GM23248 (cell line): ENCODE results near the gene UFD1. TPM values are rescaled to one million over a fixed set of nuclear protein-coding genes. Genes with fewer than 3 reads are reported as not detected.

Experiments used
- DNase-seq: peaks from one replicate; pipeline ENCODE4 v3.0.0-alpha.2; 2015
- H2AFZ ChIP-seq: fragments of 200-600 bp; sonication (generic); 2 replicates; pipeline ENCODE4 v1.6.1; 2016; ENCODE audit warnings: antibody characterized with exemption
- H3F3A ChIP-seq: fragments of 200-600 bp; sonication (generic); 2 replicates; pipeline ENCODE4 v1.6.1; 2016; ENCODE audit warnings: mild to moderate bottlenecking, antibody characterized with exemption, mixed run types; ENCODE audit not compliant: insufficient read depth
- H3K27ac ChIP-seq: fragments of 200-600 bp; sonication (generic); 2 replicates; pipeline ENCODE4 v1.5.1; 2016; ENCODE audit warnings: mild to moderate bottlenecking
- H3K27me3 ChIP-seq: fragments of 200-600 bp; sonication (generic); replicated peaks from 2 replicates; pipeline ENCODE4 v1.6.1; 2016; ENCODE audit warnings: mild to moderate bottlenecking; ENCODE audit not compliant: insufficient read depth
- H3K36me3 ChIP-seq: fragments of 200-600 bp; sonication (generic); 2 replicates; pipeline ENCODE4 v1.6.1; 2016; ENCODE audit warnings: low read depth, mild to moderate bottlenecking
- H3K4me1 ChIP-seq: fragments of 200-600 bp; sonication (generic); 2 replicates; pipeline ENCODE4 v1.6.1; 2016; ENCODE audit warnings: mild to moderate bottlenecking; ENCODE audit not compliant: insufficient read depth
- H3K4me2 ChIP-seq: fragments of 200-600 bp; sonication (generic); one replicate; pipeline ENCODE4 v1.6.1; 2016; ENCODE audit warnings: mild to moderate bottlenecking; ENCODE audit not compliant: unreplicated experiment
- H3K4me3 ChIP-seq: fragments of 200-600 bp; sonication (generic); 2 replicates; pipeline ENCODE4 v1.5.1; 2016; ENCODE audit warnings: mild to moderate bottlenecking
- H3K79me2 ChIP-seq: fragments of 200-600 bp; sonication (generic); 2 replicates; pipeline ENCODE4 v1.6.1; 2016; ENCODE audit warnings: mild to moderate bottlenecking; ENCODE audit not compliant: insufficient read depth
- H3K9ac ChIP-seq: fragments of 200-600 bp; sonication (generic); 2 replicates; pipeline ENCODE4 v1.6.1; 2016; ENCODE audit warnings: mild to moderate bottlenecking
- H3K9me2 ChIP-seq: fragments of 200-600 bp; sonication (generic); 2 replicates; pipeline ENCODE4 v1.6.1; 2016; ENCODE audit warnings: mixed run types, mild to moderate bottlenecking, moderate library complexity; ENCODE audit not compliant: insufficient read depth
- H3K9me3 ChIP-seq: fragments of 200-600 bp; sonication (generic); one replicate; pipeline ENCODE4 v1.6.1; 2017; ENCODE audit warnings: low read depth
- H4K20me1 ChIP-seq: fragments of 200-600 bp; sonication (generic); 2 replicates; pipeline ENCODE4 v1.6.0; 2016; ENCODE audit not compliant: insufficient read depth
- EZH2 ChIP-seq: fragments of 200-600 bp; sonication (generic); IDR thresholded peaks from 2 replicates; pipeline ENCODE4 v1.6.1; 2018; ENCODE audit warnings: antibody characterized with exemption, mild to moderate bottlenecking; ENCODE audit not compliant: insufficient read depth, poor library complexity, severe bottlenecking
- EZH2phosphoT487 ChIP-seq: fragments of 200-600 bp; sonication (generic); IDR thresholded peaks from 2 replicates; pipeline ENCODE4 v1.6.1; 2018; ENCODE audit warnings: antibody characterized with exemption, moderate library complexity, mild to moderate bottlenecking, low read depth; ENCODE audit not compliant: insufficient read depth
- WGBS, 2 experiments: methylation state at CpG; one replicate each; pipeline ENCODE4 v1.1.6; 2015 to 2017; ENCODE audit warnings: low lambda C conversion rate in 2 of 2, low coverage in 1 of 2; ENCODE audit errors: missing lambda C conversion rate in 2 of 2; 5-methylcytosine and 5-hydroxymethylcytosine counted together
- in situ Hi-C: fragments of 300-500 bp; cut with MboI; formaldehyde crosslinking; loops from 2 replicates; pipeline ENCODE4 v1.15.0; 2020
- polyA plus RNA-seq: library from polyadenylated mRNA; unstranded; fragments of >200 nt; fragmentation: Nextera tagmentation; extraction: Ambion mirVana; gene quantifications from 2 replicates; pipeline ENCODE4 v1.2.1, GENCODE V29; 2016
- total RNA-seq: library from RNA; depleted of rRNA; stranded (reverse); fragments of >200 nt; shearing (Covaris generic); gene quantifications from 2 replicates; pipeline ENCODE4 v1.2.3, GENCODE V29; 2014

Gene UFD1
- total and polyA plus RNA-seq, 2 experiments from 2014 or later = 55.2 to 117 TPM

DNA sequence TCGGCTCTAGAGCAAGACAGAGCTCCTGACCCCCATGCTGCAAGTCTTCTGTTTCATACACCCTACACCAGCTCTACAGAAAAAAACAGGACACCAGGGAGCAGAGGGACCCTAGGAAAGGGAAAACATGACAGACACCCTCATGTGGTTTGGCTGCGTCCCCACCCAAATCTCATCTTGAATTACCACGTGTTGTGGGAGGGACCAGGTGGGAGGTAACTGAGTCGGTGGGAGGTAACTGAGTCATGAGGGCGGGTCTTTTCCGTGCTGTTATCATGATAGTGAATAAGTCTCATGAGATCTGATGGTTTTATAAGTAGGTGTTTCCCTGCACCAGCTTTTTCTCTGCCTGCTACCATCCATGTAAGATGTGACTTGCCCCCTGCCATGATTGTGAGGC is 24.8 kb downstream of the UFD1 start:
- Histone ChIP-seq H3K27me3 (no peaks in the 10 kb centered on the region), H4K20me1 (no peaks in the 10 kb centered on the region), H3K4me3 (no peak overlapping the region), H3K27ac (no peak overlapping the region), H3K4me2 (no peak overlapping the region), H3K9ac (no peak overlapping the region), H3K36me3 (peaks cover 44% of the 10 kb centered on the region), H3K79me2 (no peaks in the 10 kb centered on the region), H3K4me1 (peaks cover 7% of the 10 kb centered on the region; the same call in 1 of the 2 replicates), H3K9me3 (no peaks in the 10 kb centered on the region), H2AFZ (no peak overlapping the region), H3F3A (0 out of 2 replicates have a peak, but pooled peaks cover 16% of the 10 kb centered on the region), H3K9me2 (no peaks in the 10 kb centered on the region)
- in situ Hi-C loops = no loop called here
- TF ChIP-seq EZH2 = no peak
- no peak for TF ChIP-seq EZH2phosphoT487
- no peak for DNase-seq
- 74 to 77% methylated on average over 6 of the region's 6 CpGs for WGBS, 2 experiments

DNA sequence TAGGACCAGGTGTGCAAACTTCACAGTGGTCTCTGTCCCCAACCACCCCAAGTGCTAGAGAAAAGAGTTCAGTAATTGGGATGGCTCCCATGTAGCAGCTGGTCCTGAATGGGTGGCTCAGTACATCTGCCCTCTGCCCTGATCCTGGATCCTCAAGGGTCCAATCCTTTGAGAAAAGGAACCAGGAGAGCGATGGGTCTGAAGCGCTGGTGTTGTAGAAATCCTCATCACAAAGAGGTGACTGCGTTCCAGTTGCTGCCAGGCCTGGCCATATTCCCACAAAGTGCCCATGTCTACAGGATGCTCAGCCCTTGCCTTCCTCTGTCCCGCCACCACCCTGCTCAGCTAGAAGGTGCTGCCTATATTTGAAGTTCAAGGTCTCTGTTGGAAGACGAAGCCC is 25.3 kb downstream of the UFD1 start:
- no peak for DNase-seq
- H3K27me3 ChIP-seq = no peaks in the 10 kb centered on the region
- H3F3A ChIP-seq = peaks cover 20% of the 10 kb centered on the region; the same call in 1 of the 2 replicates
- no peak overlapping the region for H3K4me2 ChIP-seq
- H3K4me1 ChIP-seq = peaks cover 7% of the 10 kb centered on the region; the same call in 1 of the 2 replicates
- no peaks in the 10 kb centered on the region for H4K20me1 ChIP-seq
- no peaks in the 10 kb centered on the region for H3K9me2 ChIP-seq
- H2AFZ ChIP-seq = no peak overlapping the region
- no peaks in the 10 kb centered on the region for H3K79me2 ChIP-seq
- H3K36me3 ChIP-seq = peaks cover 39% of the 10 kb centered on the region
- no peak overlapping the region for H3K27ac ChIP-seq
- in situ Hi-C loops = no loop called here
- H3K9me3 ChIP-seq = no peaks in the 10 kb centered on the region
- H3K9ac ChIP-seq = no peak overlapping the region
- H3K4me3 ChIP-seq = no peak overlapping the region
- no peak for TF ChIP-seq EZH2
- TF ChIP-seq EZH2phosphoT487 = no peak
- WGBS, 2 experiments = 98 to 99% methylated on average over 5 of the region's 5 CpGs

DNA sequence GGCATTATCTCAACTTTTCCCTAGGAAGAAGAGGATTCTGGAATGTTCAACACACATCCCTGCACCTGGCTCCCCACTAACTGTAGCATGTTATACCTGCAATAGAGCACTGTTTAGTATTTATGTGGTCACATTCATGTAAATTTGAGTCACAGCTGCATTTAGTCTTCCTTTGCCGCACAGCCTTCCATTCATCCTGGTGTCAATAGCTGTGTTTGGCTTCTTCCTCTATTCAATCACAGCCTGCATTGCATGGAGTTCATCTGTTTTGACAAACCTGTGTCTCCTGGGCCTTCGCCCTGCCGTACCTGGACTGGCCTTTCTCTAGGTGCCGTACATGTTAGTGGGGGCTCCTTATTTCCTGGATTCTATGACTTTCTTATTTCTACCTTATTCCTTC is 27.4 kb downstream of the UFD1 start:
- no peak overlapping the region for H3K4me3 ChIP-seq
- DNase-seq = no peak
- no peak overlapping the region for H2AFZ ChIP-seq
- H3K79me2 ChIP-seq = peaks cover 6% of the 10 kb centered on the region
- H3K9me3 ChIP-seq = no peaks in the 10 kb centered on the region
- peaks cover 30% of the 10 kb centered on the region; the same call in 1 of the 2 replicates for H3F3A ChIP-seq
- no peak overlapping the region for H3K27ac ChIP-seq
- no peaks in the 10 kb centered on the region for H3K9me2 ChIP-seq
- no peak overlapping the region for H3K4me2 ChIP-seq
- H4K20me1 ChIP-seq = no peaks in the 10 kb centered on the region
- H3K27me3 ChIP-seq = no peaks in the 10 kb centered on the region
- 100% methylated on average over 4 of the region's 4 CpGs for WGBS, 2 experiments
- peaks cover 32% of the 10 kb centered on the region; the same call in 1 of the 2 replicates for H3K36me3 ChIP-seq
- TF ChIP-seq EZH2phosphoT487 = no peak
- in situ Hi-C loops = no loop called here
- peaks cover 10% of the 10 kb centered on the region for H3K4me1 ChIP-seq
- H3K9ac ChIP-seq = no peak overlapping the region

DNA sequence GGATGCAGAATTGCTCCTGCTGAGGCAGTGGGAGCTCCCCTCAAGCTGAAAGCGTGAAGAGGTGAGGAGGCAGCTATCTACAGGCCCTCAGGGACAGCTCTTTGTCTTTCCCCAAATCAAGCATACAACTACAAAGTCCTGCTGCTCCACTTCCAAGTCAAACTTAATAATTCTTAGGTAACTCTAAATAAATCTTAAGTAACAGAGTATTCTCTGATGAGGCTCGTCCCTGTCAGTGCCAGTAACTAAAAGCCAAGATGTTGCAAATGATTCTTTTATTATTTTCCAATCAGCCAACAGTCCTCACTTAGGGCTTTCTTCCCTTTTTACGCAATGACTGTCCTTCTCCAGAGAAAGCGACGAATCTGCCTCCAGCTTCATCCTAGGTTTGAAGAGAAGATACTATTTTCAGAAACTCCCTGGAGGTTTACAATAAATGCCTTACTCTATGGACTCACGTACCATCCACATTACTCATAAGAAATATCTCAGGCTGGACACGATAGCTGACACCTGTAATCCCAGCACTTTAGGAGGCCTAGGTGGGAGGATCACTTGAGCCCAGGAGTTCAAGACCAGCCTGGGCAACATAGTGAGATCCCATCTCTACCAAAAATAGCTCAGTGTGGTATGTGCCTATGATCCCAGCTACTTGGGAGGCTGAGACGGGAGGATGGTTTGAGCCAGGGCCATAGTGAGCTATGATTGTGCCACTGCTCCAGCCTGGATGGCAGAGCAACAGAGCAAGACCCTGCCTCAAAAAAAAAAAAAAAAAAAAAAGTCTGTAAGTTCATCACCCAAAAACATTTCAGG is 28.4 kb downstream of the UFD1 start:
- 84 to 87% methylated on average over 8 of the region's 8 CpGs for WGBS, 2 experiments

More for the DNA sequence above, 28.4 kb downstream of the UFD1 start:
- peaks cover 5% of the 10 kb centered on the region for H3K4me1 ChIP-seq
- in situ Hi-C loops = no loop called here
- H3K4me2 ChIP-seq = no peak overlapping the region
- no peaks in the 10 kb centered on the region for H3K9me3 ChIP-seq
- no peak for TF ChIP-seq EZH2
- no peak for TF ChIP-seq EZH2phosphoT487
- no peak overlapping the region for H2AFZ ChIP-seq
- no peaks in the 10 kb centered on the region for H3K9me2 ChIP-seq
- peaks cover 16% of the 10 kb centered on the region for H3K79me2 ChIP-seq
- no peak overlapping the region for H3K9ac ChIP-seq
- DNase-seq = no peak
- H3F3A ChIP-seq = peaks cover 30% of the 10 kb centered on the region; the same call in 1 of the 2 replicates
- H3K36me3 ChIP-seq = peaks cover 26% of the 10 kb centered on the region; the same call in 1 of the 2 replicates
- H3K27ac ChIP-seq = no peak overlapping the region
- no peak overlapping the region for H3K4me3 ChIP-seq
- no peaks in the 10 kb centered on the region for H4K20me1 ChIP-seq
- no peaks in the 10 kb centered on the region for H3K27me3 ChIP-seq
